Putamen (tissue), 1 donor: ENCODE data around the gene PNPLA6.
A peak's percentile ranks its signal among the peaks of the same experiment; 100 is the strongest.
"Not testable (repeated sequence)": the region's sequence is repeated elsewhere in the genome, so short reads cannot be mapped to it uniquely, and the experiment has no call there.

ENCODE experiments used
- DNase-seq: peaks from one replicate; pipeline ENCODE4 v3.0.0-alpha.2; 2016; ENCODE audit warnings: low spot score

PNPLA6 gene

DNA sequence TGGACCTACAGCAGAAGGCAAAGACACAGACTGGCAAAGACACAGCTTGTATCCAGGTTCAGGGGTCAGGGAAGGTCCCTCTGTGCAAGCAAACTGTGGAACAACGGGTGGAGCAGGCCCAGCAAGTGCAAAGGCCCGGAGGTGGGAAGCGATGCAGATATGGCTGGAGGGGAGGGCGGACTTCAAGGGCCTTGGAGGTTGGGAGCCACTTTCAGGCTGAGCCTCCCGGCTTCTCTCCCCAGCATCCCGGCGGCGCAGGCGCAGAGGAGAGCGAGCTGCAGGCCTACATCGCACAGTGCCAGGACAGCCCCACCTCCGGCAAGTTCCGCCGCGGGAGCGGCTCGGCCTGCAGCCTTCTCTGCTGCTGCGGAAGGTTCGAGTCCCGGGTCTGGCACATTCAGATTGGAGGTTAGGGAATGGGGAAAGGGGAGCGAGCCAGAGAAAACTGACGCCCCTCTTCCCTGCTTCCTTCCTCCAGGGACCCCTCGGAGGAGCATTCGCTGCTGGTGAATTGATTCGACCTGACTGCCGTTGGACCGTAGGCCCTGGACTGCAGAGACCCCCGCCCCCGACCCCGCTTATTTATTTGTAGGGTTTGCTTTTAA, 2.1 kb upstream of the PNPLA6 start:
- peak; percentile 64 for DNase-seq

DNA sequence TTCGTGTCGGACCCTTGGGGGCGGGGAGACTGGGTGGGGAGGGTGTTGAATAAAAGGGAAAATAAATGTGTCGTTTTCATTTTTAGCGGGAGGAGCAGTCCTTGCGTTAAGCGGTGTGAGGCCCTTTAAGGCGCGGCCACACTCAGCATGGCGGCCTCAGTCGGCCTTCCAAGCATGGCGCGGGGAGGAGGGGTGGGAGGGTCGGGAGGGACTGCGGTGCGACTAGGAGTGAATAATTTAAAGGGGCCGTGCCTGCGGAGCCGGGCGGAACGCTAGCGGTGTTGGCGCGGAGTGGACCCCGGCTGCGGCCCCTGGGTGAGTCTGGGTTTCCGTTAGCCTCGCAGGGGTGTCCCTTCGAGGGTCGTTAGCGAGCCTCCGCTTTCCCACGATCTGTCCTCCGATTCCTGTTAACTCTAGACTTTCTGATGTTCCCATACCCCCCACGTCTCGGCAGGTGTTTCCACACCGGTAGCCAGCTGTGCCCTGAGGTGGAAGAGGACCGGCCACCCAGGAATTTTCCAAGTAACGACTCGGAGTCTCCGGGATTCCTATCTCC, 1.5 kb upstream of the PNPLA6 start:
- peak; percentile 92 for DNase-seq

GRCh38 chr19:7534531-7535046, 928 bp upstream of the PNPLA6 start:
- peak; percentile 89 for DNase-seq

DNA sequence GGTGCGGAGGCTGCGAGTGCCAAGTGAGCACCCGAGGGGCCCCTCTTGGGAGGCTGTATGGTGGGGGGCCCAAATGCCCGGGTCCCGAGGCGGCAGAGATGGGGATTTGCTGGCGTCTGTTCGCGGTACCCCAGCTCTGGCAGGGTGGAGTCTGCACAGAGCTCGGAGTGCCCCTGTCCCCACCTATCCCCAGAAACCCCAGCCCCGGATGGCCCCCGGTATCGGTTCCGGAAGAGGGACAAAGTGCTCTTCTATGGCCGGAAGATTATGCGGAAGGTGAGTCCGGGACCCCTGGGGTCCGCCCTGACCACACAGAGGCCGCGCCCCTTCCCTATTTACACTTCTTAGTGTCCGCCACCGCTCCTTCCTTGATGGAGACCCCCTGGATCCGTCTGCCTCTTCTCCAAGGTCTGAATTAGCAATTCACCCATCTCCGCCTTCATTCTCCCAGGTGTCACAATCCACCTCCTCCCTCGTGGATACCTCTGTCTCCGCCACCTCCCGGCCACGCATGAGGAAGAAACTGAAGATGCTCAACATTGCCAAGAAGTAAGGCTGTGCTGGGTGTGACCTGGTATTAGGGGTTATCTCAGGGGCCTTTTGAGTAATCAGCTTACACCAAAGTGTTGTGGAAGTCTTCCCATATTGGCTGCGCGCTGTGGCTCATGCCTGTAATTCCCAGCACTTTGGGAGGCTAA, 630 bp downstream of the PNPLA6 start:
- DNase-seq, result no peak

DNA sequence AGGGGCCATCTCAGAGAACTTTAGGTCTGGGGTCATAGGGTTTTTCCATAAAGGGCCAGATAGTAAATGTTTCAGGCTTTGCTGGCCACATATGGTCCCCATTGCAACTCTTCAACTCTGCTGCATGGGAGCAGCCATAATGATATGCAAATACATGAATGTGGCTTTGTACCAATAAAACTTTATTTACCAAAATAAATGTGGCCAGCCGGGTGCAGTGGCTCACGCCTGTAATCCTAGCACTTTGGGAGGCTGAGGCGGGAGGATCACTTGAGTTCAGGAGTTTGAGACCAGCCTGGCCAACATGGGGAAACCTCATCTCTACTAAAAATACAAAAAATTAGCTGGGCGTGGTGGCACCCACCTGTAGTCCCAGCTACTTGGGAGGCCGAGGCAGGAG, 3.5 kb downstream of the PNPLA6 start:
- not testable (repeated sequence) for DNase-seq

DNA sequence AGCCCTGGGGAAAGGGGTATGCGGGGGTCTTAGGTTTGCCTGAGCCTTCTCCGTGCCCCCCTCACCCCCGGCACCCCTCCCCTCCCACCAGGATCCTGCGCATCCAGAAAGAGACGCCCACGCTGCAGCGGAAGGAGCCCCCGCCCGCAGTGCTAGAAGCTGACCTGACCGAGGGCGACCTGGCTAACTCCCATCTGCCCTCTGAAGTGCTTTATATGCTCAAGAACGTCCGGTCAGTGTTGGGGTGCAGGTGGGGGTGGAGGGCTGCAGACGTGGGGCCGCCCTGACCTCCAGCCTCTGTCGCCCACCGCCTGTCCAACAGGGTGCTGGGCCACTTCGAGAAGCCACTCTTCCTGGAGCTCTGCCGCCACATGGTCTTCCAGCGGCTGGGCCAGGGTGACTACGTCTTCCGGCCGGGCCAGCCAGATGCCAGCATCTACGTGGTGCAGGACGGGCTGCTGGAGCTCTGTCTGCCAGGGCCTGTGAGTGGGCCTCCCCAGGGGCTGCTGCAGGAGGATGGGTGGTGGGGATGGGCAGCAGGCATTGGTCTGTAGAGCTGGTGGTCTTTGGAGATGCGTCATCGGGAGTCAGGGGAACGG, 4.4 kb downstream of the PNPLA6 start:
- DNase-seq, result no peak

- no peak for DNase-seq
These were observed 5.4 kb downstream of the PNPLA6 start for GRCh38 chr19:7540761-7541474.

- DNase-seq, result no peak
These were observed 5.9 kb downstream of the PNPLA6 start for GRCh38 chr19:7541475-7541824.

GRCh38 chr19:7541828-7542443, 6.4 kb downstream of the PNPLA6 start:
- no peak for DNase-seq

DNA sequence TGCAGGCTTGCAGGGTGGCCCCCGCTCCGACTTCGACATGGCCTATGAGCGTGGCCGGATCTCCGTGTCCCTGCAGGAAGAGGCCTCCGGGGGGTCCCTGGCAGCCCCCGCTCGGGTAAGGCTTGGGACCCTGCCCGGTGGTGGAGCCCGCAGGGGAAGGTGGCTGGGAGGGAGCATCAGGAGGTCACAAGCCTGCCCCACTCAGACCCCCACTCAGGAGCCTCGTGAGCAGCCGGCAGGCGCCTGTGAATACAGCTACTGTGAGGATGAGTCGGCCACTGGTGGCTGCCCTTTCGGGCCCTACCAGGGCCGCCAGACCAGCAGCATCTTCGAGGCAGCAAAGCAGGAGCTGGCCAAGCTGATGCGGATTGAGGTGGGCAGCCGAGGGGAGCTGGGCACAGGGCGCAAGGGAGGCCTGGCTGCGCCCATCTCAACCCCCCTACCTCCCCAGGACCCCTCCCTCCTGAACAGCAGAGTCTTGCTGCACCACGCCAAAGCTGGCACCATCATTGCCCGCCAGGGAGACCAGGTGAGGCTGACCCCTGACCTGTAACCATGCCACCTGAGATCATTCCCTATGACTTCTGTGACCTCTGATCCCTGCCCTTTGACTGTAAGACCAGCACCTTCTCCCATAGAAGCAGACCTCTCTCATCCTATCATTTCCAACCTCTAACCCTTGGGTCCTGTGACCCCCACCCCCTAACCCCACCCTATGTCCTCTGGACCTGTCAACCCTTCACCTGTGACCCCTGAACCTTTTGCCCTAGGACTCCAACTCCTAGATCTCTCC, 7.2 kb downstream of the PNPLA6 start:
- no peak for DNase-seq

- DNase-seq, result no peak
These were observed 9.1 kb downstream of the PNPLA6 start for GRCh38 chr19:7544626-7545025.

DNA sequence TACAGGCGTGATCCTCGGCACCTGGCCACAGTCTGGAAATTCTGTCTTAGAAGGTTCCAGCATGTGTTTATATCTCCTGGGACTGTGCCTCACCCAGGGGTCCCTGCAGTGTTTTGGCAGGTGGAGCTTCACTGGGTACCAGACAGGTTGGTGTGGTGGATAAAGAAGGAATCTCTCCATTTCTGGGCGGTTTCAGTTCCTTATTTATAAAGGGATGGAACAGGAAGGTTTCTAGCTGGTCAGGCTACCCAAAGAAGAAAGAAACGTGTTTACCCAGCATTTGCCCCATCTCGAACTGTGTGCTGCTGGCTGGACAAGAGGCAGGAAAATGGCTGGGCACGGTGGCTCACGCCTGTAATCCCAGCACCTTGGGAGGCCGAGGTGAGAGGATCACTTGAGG, 9.8 kb downstream of the PNPLA6 start:
- DNase-seq, result peak; percentile 10

- no peak for DNase-seq
These were observed 10.4 kb downstream of the PNPLA6 start for GRCh38 chr19:7545904-7546303.

DNA sequence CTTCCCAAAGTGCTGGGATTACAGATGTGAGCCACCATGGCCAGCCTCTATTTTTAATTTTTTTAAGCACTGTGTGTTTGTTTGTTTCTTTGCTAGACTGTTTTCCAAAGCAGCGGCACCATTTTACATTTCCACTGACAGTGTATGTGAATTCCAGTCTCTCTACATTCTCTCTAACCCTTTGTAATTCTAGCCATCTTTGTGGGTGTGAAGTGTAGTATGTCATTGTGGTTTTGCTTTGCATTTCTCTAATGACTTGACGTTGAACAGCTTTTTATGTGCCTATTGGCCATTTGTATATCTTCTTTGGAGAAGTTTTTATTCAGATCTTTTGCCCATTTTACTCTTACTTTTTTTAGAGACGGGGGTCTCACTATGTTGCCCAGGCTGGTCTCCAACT, 11.6 kb downstream of the PNPLA6 start:
- no peak for DNase-seq

GRCh38 chr19:7549429-7550148, 14.1 kb downstream of the PNPLA6 start:
- DNase-seq, result no peak

DNA sequence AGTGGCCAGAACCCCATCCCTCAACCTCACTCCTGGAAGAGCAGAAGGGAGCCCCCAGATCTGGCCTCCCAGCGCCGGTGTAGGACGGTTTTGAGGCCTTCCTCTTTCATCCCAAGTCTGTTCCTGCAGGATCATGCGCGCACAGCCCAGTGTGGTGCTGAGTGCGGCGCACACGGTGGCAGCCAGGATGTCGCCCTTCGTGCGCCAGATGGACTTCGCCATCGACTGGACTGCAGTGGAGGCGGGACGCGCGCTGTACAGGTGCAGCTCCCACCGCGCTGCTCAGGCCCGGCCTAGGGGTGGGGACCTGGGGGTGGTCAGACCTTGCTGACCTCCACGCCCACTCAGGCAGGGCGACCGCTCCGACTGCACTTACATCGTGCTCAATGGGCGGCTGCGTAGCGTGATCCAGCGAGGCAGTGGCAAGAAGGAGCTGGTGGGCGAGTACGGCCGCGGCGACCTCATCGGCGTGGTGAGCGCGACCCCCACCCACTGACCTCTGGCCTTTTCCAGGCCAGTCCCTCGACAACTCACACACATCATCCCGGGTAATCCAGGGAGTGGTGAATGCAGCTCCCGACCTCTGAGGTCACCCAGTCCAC, 14.8 kb downstream of the PNPLA6 start:
- no peak for DNase-seq

GRCh38 chr19:7550987-7551761, 15.7 kb downstream of the PNPLA6 start:
- DNase-seq, result peak; percentile 85

- no peak for DNase-seq
These were observed 17.3 kb downstream of the PNPLA6 start for GRCh38 chr19:7552781-7553180.

GRCh38 chr19:7554565-7554964, 19.0 kb downstream of the PNPLA6 start:
- no peak for DNase-seq
